GM21381 (cell line): ENCODE data around the gene PARD6A.

ENCODE experiments used
- ATAC-seq: cut with Tn5 transposase; IDR thresholded peaks from one replicate; pipeline ENCODE4 v1.9.1; 2021; ENCODE audit warnings: mild to moderate bottlenecking, moderate library complexity; ENCODE audit not compliant: unreplicated experiment

PARD6A gene

GRCh38 chr16:67666032-67666551 lies 5.3 kb downstream of the PARD6A start:
- ATAC-seq: peak; percentile 8

DNA sequence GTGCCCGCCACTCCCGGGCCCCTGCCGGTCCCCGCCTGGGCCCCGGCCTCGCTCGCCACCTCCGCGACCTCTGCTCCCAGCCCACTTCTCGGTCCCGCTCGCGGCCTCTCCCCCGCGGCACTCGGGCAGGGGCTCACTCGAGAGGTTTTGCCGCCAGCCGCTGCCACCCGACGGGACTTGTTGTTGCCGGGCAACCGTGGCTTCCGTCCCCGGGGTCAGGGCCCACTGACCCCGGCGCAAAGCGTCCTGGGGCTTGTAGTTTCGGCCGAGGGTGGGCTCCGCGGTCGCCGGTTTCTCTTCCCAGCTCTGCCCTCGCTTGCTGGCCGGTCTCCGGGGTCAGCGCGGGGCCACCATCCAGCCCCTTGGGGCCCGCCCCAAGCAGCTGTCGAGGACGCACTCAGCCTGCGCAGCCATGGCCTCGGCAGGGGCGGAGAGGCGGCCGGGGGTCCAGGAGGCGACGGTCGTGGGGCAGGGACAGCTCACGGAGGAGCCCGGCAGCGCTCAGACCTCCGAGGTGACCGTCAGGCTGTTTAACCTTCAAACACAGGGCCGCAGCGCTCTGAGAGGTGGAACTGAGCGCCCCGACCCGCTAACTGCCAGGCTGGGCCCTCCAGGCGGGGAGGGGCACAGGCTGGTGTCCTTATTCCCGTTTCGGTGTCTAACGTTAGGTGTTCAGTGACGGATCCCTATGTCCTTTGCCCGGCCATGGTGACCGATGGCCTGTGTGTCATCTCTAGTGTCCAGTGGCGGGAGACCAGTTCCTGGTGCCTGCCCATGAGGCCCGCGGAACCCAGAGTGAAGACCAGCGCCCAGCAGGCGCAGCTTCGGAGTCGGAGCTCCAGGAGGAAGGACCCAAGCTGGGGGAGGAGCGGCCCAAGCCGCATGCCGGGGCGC lies 6.0 kb downstream of the PARD6A start, which contains the start of the genes C16orf86 and ENKD1:
TSS of gene C16orf86 (plus strand) at position 256 of the 894 bp plus-strand sequence. CDS start at position 413, 157 bp downstream.
TSS of gene ENKD1 (minus strand) at position 192 of the 894 bp plus-strand sequence. CDS start 308 bp downstream, outside the sequence.
- peak; percentile 58 for ATAC-seq

DNA sequence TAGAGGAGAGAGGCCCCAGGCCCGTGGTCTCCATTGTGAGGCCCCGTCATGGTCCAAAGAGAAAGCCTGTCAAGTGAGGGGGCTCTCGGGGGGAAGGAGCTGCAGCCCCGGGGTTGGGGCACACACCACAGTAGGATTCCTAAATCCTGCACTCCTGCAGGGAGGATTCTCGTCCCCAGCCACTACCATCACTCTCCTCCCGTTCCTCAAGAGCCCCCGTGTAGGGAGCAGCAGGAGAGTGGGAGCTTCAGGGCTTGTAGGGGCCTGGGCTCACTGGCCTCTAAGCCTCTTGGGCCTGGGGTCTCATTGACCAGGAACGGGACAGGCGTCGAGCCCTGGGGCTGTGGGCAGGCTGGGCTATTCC lies 6.7 kb downstream of the PARD6A start:
- no peak for ATAC-seq

GRCh38 chr16:67667817-67668494 lies 7.2 kb downstream of the PARD6A start:
- peak; percentile 59 for ATAC-seq

- no peak for ATAC-seq
Measured at GRCh38 chr16:67668495-67669157, 7.9 kb downstream of the PARD6A start.

DNA sequence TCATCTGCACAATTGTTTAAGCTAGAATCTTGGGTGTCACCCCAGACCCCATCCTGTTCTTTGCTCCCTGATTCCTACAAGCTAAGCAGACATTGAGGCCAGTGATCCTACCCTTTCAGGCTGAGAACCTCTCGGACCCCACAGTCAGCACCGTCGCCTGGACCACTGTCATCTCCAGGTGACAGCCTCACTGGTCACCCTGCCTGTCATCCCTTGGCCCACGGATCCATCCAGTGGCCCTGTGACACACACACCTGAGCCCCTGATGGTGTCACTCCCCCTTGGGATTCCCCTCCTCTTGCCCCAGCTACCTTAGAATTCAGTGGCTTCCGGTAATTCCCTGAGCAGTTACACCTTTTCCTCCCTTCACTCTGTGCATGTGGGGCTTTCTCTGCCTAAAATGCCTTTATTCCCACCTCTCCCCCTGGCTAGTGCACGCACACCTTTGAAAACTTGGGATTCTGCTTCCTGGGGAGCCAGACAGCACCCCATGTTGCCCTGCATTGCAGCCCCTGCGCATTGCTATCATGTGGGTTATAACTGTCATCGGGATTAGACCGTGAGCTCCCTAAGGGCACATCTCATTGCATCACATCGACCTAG lies 8.8 kb downstream of the PARD6A start:
- no peak for ATAC-seq

DNA sequence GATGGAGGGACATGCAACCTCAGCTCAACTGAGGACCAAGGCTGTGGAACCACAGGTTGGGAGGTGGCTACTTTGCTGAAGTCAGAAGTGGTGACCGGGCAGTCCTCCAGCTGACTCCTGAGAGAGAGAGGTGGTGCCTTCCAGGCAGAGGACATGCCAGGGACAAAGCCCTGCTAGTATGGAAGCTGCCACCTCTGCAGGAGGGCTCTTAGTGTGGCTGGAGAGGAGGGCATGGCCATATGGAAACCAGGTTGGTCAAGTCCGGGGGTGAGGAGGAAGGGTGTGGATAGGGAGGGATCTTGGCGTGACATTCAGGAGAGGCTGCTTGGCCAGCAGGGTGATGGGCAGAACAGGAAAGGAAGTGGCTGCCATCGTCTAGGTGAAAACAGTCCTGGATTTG lies 11.5 kb downstream of the PARD6A start:
- no peak for ATAC-seq

DNA sequence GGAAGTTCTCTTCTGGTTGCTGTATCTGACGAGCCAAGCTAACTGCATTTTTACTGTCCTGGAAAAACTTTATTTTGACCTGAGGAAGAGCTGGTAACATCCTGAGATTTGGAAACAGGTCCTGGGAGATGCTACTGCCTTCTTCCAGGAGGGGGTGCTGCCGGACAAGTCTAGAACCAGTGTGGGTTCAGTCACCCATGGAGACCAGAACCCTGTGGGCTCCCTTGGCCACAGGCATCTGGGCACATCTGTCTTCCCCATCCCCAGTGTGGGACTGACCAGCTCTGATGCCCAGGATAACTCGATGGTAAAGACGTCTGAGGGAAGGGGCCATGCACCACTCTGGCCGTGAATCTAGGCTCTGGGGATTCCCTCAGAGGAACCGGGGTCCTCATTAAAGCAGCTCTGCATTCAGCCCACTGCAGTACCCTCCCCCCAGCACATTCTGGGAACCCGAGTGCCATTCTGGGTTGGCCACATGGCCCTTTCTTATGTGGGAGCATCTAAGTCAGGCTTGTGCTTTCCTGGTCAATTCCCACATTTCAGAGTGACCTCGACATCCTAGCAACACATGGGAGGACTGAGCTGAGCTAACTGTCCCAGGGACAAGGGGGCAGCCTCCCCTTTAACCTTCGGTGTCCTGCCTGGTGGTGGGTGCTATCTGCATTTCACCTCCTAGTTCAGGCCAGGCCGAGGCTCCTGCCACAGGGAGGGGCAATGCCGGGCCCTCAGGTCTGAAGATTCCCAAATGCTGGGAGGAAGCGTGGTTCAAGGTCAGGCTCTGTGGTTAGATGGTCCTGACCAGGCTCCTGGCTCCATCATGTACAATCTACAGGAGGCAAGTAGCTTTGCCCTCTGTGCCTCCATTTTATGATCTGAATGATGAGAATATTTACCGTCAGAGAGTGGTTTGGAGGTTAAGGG lies 12.2 kb downstream of the PARD6A start:
- no peak for ATAC-seq

- ATAC-seq: no peak
Measured at GRCh38 chr16:67673712-67674580, 13.2 kb downstream of the PARD6A start.

DNA sequence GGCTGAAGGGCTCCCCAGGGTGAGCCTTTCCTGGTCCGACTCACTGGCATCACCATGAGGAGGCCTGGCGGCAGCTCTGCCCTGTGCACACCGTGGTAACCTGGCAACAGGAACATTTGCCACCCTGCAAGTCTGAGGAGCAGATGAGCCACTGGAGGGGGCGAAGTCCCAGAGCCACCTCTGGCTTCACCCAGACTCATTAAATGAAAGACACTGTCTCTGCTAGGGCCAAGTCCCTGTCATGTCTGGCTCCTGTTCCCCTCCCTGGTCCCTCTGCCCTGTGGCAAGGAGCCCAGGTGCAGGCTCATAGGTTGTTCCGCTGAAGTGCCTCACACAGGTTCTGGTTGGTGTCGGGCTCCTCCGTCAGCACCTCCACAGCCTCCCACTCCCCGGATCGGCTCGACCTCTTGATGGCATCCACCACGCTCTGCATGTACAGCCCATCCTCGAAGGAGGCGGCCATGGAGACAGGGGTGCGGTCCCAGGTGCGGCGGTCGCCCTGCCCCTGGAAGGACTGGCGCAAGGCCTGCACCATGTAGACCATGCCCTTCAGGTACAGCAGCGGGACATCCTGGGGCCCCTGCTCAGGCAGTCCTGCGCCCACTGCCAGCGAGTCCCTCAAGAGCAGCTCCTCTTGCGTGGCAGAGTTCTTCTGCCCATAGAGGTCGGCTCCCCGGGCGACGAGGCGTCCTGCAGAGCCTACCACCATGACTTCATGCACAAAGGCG lies 14.3 kb downstream of the PARD6A start:
- no peak for ATAC-seq

GRCh38 chr16:67675579-67675935 lies 14.8 kb downstream of the PARD6A start:
- no peak for ATAC-seq

DNA sequence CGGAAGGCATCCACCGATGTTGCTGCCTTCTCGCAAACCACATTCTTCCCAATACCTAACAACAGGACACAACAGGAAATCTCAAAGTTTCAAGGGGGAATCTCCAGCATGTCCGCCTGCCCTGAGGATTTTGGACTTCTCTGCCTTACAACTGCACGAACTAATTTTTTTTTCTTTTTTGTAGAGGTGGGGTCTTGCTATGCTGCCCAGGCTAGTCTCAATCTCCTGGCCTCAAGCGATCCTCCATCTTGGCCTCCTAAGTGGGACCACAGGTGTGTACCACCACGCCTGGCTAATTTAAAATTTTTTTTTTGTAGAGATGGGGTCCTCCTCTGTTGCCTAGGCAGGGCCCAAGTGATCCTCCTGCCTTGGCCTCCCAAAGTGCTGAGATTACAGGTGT lies 15.2 kb downstream of the PARD6A start:
- no peak for ATAC-seq

DNA sequence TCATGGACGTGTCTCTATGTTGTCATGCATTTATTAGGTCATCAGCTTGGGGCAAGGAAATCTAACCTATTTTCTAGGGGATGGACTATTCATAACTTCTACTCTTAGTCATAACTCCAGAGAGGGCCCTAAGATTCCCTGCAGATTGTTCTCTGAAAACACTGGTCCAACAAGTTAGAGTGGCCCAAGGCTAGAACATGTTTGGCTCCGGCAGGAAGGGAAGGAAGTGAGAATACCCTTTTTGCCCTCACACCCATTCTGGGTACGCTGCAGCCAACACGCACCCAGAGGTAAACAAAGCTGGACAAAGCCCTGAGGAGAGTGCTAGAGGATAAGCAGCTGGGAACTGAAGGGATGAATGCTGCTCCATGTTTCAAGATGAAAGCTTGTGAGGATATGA lies 15.8 kb downstream of the PARD6A start:
- ATAC-seq: no peak

GRCh38 chr16:67676939-67677338 lies 16.2 kb downstream of the PARD6A start:
- ATAC-seq: no peak

GRCh38 chr16:67677712-67678111 lies 17.0 kb downstream of the PARD6A start:
- ATAC-seq: no peak

- no peak for ATAC-seq
Measured at GRCh38 chr16:67678354-67679023, 17.7 kb downstream of the PARD6A start.
